GM18511 (cell line): ENCODE data around the gene GRID1.
"Not testable (repeated sequence)": the region's sequence is repeated elsewhere in the genome, so short reads cannot be mapped to it uniquely, and the experiment has no call there.

ENCODE experiments used
- ATAC-seq: cut with Tn5 transposase; IDR thresholded peaks from one replicate; pipeline ENCODE4 v1.9.1; 2021; ENCODE audit warnings: mild to moderate bottlenecking, moderate library complexity; ENCODE audit not compliant: unreplicated experiment

GRID1 gene

DNA sequence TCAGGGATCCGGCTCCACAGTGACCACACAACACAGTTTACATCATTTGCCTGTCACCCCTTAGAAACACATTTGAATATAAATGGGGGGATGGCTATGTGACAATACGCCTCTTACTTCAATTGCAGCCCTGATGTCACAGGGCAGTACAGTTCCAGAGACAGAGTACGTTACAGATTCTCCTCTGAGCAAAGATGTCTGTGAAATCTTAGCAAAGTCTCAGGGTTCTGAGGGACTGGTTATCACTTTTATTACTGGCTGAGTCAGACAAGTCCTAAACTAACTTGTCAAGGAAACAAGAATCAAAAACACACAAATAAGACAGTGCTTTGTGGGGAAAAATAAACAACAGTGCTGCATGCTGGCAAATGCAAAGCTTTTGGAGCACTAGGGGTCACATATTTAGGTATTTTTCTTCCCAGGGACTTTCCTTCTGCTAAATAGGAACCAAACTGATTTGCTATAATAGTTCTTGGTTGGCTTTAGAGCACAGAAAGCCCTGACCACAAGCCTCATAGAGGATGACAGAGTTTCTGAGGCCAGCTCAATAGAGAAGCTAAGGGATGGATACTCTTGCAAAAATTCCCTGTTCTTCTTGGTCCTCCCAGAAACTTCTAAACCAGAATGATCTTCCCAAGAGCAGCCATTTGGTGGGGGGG is 501.6 kb downstream of the GRID1 start:
- ATAC-seq, result no peak

DNA sequence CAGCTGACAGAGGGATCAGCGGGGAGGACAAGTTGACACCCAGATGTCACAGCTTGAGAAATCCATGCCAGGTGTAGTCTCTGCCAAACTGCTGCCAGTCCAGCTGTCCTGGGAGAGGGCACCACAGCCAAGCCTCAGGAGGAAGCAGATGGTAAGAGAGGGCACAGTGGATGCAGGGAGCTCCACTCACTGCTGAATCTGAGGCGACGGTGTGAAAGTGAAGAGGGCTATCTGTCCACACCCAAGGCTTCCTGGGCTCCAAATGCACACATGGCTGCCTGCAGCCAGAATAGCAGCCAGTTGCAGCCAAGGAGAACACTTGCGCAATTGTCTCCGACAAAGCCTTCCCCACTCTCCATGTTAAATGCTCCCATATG is 502.4 kb downstream of the GRID1 start:
- no peak for ATAC-seq

DNA sequence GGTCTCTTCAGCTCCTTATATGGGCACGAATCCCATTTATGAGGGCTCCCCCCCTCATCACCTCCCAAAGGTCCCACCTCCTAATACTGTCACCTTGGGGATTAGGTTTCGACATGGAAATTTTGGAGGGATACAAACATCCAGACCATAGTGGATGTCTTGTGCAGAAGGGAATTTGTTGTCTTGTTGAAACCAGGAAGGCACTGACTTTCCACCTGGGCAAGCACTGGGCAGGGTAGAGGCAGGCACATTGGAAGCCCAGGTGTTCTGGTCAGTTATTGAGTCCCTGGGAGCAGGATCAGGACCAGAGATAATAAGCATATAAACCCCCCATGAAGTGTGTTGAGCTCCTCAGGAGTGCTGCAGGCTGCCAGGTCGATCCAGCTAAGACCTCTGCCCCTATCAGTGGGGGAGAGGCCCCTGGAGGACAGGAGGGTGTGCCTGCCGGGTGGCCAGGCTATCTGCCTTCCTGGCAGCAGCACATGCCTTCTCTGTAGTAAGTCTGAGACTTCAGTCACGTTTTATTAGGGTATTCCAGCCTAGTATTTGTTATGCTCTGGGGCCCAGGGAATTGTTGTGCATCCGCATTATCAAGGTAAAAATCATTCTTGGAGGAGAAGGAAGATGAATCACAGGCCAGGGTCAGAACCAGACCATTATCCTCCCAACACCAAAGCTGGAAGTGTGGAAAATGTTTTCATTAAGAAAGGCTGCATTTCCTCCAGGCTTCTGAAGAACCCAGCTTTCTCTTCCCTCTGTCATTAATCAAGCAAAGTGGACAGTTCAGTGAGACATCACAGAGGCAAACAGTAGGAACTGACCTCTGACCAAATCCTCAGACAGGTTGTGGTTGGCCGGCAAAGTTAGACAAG is 503.1 kb downstream of the GRID1 start:
- ATAC-seq, result no peak

DNA sequence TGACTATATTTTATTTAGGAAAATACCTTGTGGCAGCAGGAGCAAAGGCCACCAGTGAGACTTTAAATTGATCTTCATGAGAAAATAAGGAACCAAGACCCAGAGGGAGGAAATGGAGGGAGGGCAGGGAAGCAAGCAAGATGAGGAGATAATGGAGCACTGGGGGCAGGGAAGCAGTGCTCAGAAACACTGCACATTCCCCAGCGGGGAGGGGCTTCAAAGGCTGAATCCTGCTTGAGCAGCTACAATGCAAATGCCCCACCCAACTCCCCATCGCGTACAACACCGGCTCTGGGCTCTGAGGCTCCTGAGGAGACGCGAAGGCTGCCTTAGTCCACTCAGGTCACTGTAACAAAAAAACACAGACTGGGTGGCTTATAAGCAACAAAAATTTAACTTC is 503.8 kb downstream of the GRID1 start:
- no peak for ATAC-seq

DNA sequence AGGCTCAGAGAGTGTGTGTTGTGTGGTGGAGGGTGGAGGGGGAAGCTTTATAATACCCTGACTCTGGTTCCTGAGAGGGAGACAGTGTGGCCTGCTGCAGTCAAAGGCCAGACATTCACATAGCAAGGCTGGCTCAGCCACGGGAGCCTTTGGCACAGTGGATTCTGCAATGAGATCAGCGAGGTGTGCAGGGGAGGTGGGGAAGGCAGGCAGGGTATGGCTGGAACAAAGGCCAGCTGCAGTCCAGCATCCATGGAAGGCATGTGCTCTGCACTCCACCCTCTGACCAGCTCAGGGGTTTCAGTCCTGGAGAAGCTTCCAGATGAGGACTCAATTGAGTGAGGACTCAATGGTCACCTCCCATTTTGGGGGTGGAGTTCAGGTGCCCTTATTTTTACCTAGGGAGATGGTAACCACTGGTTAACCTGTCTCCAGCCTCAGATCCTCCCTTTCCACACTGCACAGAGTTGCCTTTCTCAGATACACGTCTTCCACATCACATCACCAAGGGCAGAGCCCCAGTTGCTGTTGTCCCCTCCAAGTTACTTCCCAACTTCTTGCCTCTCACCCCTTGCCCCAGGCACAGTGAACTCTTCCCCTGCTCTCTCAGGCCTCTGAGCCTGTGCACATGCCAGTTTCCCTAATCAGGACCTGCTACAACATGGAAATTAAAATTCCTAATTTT is 504.9 kb downstream of the GRID1 start:
- no peak for ATAC-seq

DNA sequence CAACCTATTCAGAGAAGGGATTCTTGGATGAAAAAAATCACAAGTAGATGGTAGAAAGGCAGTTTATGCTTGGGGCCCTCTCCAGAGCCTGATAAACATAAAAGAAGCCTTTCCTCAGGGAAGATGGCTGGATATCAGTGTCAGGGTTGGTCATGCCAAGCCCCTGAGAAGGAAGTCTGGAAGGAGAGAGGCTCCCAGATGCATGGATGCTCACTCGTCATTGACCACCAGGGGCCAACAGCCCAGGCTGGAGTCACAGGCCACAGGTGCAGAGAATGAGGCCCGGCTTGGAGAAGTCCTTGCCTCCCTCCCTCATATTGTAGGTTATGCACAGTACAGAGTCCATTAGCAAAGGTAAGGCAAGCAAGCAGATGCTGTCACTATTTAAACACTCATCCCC is 506.7 kb downstream of the GRID1 start:
- no peak for ATAC-seq

DNA sequence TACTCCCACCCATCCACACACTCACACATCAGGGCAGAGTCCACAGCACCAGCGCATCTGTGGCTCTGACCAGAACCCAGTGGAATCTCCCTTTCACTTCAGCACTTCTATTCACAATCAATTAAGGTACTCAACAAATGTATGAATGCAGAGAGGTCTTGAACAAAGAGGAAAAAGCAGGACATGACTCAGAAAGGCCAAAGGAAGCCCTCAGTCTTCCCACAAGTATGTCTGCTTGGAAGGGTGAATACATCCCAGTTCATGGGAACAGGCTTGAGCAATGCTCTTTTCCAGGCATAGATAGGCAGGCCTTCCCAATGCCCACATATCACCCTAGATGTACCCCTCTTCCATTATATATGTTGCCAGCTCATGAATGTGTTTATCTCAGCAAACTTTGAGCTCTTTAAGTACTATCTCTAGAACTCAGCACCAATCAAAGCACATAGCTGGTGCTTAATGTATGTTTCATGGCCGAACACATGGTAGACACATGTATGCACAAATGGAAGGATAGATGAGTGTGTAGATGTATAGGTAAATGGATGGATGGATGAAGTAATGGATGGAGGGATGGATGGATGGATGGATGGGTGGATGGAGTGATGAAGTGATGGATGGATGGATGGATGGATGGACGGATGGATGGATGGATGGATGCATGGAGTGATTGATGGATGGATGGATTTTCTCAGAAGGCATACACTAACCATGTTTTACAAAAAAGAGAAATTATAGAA is 507.6 kb downstream of the GRID1 start:
- ATAC-seq, result no peak

DNA sequence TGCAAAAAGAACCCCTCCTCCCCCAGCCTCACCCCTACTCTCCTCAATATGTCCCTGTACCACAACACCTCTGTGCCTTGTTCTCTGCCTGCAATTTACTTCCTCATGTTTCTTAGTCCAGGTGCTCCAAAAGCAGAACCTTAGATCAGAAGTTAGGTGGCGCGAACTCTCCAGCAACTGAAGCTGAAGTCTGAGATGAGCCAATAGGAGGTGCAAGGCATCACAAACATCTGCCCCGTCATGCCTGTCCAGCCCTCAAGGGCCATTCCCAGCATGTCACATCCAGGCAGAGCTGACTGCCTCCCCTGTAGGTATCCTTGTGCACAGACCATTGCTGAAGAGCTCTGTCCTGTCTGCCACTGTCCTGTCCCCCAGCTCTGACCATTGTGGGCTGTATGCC is 508.8 kb downstream of the GRID1 start:
- ATAC-seq, result no peak

DNA sequence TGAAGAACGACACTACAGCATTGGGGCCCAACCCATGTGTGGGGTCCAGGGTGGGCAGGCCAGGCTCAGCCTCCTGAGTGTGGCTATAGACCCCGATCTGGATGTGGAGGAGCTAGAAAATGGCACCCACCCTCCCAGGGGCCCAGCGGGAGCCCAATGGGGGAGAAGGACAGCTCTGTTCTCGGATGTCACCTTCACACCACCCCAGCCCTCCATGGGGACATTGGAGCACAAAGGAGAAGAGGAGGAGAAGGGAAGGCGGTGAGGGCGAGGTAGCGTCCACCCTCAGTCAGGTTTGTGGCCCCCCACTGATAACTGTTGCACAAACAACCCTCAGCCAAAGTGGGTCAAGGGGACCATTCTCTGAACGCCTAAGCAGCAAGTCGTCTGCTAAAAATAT is 509.3 kb downstream of the GRID1 start:
- ATAC-seq, result no peak

DNA sequence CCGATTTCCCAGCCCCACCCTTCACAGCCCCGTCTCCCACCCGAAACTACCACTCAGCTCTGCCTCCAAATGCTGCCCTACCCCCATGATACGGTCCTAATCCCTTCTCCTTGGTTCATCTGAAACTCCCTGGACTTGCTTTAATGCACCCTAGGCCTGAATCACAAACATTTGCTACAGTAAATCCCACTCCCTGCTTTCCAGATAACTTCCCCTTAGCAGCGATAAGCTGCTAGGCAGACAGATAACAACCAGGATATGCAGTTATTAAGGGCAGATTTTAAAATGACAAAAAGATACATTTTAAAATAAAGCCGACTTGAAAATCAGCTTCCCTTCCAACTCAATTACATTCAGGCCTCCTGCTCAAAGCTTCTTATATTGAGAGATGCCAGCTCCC is 514.7 kb downstream of the GRID1 start:
- ATAC-seq, result no peak

DNA sequence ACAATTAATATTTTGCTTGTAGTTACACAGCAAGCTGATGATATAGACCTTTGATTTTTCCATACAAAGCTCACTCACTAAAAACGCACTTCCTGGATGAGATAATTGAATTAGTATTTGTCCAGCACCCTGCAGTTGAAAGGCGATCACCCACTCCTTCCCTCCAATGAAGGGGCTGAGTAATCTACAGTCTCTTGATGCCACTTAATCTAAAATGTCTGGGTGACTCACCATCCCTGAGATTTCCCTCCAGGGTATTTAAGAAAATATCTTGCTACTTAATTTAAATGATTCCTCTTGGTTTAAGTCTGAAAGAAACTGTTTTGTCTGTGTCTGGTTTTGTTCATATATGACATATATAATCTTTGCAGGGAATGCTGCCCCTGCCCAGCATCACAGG is 515.3 kb downstream of the GRID1 start:
- no peak for ATAC-seq

DNA sequence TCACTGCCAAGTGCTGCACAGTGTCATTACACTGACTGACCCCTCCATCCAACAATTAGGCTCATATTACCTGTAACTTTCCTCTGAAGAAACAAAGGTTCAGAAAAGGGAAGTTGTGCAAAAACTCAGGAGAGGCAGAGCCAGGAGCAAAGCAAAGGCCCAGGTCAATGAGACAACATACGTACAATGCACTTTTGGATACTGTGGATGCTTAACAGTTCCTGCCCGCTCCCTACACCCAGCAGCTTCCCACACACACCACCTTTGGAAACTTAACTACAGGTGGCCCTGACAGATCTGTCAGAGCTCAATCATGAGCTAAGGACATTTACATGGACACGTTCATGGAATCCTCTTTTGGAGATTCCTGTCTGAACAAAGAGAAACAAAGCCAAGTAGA is 515.9 kb downstream of the GRID1 start:
- no peak for ATAC-seq

DNA sequence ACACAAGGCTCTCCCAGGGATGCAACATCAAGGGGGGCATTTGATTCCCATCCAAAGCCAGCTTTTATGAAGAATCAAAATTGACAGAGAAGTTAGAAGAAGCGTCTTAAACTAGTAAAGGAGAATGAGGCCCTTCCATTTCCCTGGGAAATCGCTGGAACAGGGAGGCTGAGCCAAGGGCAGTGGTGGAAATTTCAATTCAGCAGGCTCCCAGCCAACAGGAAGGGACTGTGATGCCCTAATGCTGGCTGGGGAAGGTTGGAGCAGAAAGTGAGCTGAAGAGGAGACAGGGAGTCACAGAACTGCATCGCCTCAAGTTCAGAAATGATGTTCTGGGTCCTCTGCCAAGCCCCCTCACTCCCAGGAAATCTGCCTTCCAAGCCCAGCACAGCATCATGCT is 517.3 kb downstream of the GRID1 start:
- no peak for ATAC-seq

DNA sequence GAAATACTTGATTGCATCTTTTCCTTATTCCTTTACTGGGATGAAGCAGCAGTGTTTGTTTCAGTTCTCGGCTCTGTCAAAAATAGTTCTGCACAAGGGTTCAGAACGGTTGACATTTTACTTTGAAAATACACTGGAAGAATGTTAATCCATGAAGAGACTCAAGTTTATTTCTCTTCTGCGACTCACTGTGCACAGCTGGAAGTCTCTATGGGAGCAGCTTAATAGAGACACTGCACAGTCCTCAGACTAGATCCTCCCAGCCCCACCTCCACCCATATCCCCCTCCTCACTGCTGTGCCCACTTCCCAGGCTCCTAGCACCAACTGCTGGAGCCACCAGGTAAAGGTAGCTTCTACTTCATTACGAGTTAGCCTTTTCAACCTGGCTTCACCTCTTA is 517.8 kb downstream of the GRID1 start:
- no peak for ATAC-seq

DNA sequence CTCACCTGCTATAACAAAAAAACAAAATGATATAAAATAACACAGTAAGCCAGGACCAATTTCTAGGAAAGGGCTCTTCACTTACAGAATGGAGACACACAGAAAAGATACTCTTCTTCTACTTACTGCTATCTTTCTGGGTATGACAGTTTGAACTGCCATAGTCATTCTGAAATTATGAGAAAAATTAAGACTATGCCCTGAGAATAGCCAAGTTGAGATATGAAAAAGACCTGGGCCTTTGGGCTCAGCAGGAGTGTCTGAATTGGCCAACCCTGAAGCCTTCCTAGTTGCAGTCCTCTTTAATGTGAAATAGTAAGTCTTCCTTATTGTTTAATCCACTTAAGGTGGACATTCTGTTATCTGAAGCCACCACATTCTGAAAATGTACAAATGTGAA is 519.5 kb downstream of the GRID1 start:
- no peak for ATAC-seq

DNA sequence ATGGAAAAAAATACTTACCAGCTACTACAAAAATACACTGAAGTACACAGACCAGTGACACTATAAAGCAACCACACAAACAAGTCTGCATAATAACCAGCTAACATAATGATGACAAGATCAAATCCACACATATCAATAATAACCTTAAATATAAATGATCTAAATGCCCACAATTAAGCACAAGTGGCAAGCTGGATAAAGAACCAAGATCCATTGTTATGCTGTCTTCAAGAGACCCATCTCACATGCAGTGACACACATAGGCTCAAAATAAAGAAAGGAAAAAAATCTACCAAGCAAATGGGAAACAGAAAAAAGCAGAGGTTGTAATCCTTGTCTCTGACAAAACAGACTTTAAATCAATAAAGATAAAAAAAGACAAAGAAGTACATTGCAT is 527.9 kb downstream of the GRID1 start:
- not testable (repeated sequence) for ATAC-seq

DNA sequence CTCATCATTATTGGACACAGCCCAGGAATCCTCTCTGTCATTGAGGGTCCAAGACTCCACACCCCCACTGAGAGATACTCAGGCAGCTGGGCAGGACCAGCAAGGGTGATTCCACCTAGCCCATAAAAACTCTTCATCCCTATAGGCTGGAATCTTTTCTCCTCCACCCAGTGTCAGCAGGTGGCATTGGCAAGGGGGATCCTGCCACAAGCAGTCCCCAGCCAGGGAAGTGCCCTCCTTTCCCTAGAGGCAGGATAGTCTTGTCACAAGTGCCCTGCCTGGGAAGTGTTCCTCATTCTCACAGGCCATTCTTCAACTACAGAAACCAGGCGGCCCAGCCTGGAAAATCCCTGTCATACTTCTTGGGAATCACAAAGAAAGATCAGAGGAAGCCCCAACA is 533.6 kb downstream of the GRID1 start:
- ATAC-seq, result no peak

DNA sequence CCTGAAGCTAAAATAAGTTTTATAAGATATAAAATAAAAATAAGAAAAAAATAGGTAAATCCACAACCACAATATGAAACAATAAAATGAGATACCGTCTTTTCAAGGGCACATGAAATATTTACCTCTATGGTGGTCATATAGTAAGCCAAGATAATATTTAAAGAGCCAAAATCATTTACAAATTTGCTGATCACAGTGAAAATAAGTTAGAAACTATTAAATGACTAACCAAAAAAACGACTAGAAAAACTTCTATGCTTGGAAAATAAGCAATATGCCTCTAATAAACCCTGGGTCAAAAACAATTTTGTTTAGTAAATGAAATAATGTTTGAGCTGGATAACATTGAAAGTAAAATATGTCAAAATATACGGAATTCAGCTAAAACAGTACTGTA is 535.2 kb downstream of the GRID1 start:
- ATAC-seq, result no peak

DNA sequence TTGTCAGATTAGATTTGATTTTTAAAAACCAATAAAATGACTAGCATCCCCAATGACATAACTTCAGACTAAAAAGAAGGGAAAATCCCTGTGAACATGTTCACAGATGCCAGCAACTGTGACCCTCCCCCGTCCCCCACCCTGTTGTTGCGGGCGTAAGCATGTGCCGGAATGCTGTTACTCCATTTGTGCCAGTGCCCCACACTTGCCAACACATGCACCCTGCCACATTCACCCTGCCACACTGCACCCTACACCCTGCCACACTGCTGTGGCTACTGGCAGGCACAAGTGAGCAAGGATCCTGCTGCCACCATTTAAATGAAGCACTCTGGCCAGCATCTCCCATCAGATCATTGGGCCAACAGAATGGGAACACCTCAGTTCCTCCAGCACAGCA is 540.2 kb downstream of the GRID1 start:
- ATAC-seq, result no peak

DNA sequence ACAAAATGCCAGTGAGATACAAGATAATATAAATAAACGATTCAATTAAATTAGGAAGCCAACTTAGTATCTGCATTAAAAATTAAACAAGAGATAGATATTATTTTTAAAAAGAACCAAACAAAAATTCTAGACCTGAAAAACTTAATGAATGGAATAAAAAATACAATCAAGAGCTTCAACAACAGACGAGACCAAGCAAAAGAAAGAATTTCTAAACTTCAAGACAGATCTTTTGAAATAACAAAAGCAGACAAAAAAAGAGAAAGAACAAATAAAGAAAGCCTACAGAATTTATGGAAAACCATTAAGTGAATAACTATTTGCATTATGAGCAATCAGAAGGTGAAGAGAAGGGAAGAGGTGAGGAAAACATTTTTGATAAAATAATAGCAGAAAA is 555.2 kb downstream of the GRID1 start:
- ATAC-seq, result no peak

DNA sequence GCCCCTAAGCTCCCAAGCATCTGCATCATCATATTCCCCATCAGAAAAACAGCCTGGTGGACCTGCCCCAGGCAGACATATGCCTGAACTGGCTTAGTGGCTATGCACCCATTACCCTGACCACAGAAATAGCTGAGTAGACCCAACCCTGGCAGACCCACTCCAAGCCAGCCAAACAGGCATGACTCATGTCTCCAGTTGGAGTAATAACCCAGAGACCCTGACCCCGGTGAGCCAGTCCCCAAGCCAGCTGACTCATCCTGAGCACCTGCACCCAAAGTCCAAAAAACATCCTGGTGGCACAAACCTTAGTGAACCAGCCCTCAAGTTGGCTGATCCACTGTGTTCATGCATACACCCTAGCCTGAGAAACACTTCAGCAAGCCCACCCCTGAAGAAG is 555.9 kb downstream of the GRID1 start:
- no peak for ATAC-seq
